GM19238 (cell line): Measurements from ENCODE around the gene ARHGEF33.

ENCODE experiments used
- DNase-seq: peaks from one replicate; pipeline ENCODE4 v3.0.0; 2011; ENCODE audit warnings: low spot score; ENCODE audit not compliant: insufficient read length

Gene ARHGEF33

DNA sequence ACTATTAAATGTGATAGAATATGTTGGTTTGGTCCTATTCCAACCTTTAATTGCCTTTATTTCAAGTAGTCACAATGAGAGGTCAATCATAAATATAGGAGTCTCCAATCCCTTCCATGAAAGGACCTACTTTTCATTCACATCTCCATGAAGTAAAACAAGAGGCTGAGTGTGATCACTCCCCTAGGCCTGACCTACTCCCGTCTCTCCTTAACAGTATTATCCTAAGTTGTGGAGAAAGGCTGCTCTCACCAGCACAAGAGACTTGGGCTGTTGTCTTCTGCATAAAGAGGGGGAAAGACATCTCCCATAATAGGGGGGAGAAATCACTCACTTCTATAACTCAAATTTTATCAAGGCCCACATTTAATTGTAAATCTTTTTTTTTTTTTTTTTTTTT, 125.7 kb downstream of the ARHGEF33 start:
- DNase-seq, result no peak

DNA sequence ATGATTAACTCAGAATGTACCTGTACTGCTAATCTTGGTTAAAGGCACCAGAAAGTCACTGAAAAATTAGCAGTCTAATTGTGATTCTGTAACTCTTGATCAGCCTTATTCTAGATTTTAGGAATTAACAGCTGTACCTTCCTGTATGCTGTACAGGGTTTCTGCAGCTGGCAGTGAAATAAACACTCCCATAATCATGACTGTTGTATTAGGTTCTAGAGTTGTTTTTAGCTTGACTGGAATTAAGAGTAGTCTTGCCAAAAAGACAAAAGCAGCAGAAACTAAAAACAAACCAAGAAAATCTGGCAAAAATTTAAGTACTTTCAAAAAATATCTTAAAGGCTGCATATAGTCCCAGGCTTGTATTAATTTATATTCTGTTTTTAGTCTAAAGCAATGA, 127.7 kb downstream of the ARHGEF33 start:
- no peak for DNase-seq

DNA sequence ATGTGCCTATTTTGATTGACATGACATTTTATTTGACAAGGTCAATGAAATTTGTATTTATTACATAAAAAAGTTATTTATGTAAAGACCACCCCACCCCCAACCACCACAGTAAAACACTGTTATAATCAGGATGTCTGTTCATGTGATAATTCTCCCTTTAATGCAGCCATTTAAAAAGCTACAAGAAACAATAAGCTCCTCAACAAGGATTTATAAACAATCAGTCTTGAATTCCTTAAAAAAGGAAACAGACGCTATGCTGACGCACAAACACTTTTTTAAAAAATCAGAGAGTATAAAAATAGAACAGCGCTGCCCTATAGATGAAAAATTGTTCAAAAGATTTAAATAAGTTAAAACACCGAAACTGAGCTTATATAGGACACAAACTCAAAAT, 129.0 kb downstream of the ARHGEF33 start:
- DNase-seq, result no peak

DNA sequence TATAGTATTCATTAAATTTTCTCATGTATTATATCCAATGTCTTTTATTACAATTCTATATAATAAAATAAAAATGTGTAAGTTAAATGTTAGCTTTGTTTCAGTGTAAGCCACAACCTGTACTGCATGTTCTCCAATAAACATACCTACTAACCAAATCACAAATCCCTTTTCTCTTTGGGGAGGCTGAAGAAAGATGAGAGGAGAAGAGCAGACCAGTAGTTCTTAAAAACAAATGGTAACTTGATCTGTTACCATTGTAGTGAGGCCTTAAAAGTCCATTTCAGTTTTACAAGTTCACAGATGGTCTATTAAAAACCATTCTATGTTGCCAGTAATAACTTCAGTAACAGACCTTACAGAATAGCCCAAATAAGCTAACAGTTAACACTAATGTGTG, 130.7 kb downstream of the ARHGEF33 start:
- DNase-seq, result no peak

DNA sequence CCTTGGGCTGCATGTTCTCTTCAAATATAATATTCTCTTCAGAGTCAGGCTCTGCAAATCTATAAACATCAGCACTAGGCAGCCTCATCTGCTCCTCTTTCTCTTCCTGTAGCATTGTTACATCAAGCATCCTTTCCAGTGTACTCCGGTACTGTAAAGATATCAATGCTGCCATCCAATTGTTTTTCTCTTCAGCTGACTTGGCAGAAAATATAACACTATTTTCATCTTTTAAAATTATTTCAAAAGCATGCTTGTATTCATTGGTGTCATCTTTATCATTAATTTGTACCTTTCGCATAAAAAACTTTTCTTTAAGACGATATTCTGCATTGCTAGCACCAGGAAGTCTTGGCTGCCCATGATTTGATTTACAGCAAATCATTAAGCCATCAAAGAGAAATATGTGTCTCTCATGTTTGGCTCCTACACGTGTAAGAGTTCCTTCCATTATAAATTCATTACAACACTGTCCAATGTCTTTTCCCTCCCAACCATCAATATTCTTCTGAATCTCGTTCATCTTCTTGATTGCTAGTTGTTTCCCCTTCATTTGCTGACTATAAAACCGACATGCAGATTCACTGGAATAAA, 133.1 kb downstream of the ARHGEF33 start:
- no peak for DNase-seq

DNA sequence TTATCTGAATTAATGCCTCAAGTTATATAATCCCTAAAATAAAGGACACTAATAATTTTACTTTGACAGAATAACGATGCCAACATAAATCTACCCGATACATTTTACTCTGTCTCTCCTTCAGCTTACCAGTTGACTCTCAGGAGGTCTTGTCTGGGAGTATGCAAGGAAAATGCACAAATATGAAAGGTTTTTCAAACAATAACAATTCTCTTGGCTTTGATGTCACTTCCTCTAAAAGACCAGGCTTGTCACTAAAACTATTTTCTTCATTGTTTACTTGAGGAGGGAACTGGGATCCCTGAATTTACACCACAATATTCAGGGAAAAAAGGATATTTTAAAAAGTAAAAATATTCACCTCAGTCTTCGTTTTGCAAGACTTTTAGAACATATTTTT, 134.0 kb downstream of the ARHGEF33 start:
- DNase-seq, result no peak

DNA sequence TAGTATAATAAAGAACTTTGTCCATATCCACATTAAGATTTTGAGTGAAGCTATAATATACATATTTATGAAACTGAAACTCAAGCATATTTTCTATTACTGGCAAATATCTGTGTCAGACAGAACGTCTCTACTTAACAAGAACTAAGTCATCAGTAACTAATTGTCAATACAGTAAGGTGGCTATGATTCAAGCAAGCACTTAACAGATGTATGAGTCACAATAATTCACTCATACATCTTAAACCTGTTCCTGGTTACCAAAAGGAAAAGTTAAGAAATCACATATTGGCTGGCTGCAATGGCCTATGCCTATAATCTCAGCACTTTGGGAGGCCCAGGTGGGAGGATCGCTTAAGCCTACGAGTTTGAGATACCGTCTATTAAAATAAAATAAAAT, 135.2 kb downstream of the ARHGEF33 start:
- DNase-seq, result no peak
